ENCODE data around the gene ITPRIP.

Gene ITPRIP

DNA sequence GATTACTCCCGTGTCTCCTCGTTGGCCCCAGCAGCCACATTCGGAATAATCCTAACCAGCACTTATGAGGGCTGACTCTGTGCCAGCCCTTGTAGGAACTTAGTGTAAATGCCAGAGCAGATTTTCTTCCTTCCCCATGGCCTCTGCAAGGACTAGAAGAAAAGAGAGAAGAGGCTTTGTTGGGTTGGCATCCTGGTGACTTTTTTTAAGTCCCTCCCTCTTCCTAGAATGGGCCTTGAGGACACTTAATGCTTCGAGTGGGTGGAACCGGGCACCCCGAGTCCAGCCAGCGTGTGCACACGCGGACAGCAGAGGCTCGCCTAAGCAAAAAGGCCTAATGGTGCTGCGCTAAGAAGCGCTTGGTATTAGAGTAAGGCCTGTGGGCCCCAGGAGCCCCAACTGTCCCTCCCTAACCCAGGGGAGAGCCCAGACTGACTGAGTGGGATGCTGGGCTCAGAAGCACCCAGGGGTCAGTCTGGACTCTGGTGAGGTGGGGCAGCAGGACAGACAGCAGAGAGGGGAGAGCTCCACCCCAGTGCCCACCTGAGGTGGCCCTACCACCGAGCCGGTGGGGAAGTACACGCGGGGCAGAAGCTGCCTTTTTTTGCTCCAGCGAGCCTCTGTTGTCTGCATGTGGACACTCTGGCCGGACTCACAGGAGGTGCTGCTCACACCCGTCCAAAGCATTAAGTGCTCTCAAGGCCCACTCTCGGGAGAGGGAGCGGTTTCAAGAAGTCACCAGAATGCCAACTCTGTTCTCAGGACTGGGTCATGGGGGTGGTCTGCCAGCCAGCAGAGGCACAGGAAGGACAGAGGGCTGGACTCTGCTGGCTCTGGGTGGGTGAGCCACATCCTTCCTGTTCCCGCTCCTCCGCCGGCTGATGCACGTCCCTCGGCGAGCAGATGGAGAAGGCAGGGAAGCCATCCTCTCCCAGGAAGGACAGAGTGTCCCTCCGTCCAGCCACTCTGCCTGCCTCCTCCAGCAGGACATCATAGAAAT, 12.5 kb downstream of the ITPRIP start:
- no peak for DNase-seq

DNA sequence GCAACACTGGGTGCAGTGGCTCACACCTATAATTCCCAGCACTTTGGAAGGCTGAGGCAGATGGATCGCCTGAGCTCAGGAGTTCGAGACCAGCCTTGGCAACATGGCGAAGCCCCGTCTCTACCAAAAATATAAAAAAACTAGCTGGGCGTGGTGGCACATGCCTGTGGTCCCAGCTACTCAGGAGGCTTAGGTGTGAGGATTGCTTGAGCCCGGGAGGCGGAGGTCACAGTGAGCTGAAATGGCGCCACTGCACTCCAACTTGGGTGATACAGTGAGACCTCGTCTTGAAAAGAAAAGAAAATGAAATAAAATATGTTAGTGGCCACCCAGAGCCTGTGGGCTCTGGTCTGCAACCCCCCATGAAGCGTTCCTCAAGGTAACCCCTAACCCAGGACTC, 13.3 kb downstream of the ITPRIP start:
- DNase-seq, result no peak

DNA sequence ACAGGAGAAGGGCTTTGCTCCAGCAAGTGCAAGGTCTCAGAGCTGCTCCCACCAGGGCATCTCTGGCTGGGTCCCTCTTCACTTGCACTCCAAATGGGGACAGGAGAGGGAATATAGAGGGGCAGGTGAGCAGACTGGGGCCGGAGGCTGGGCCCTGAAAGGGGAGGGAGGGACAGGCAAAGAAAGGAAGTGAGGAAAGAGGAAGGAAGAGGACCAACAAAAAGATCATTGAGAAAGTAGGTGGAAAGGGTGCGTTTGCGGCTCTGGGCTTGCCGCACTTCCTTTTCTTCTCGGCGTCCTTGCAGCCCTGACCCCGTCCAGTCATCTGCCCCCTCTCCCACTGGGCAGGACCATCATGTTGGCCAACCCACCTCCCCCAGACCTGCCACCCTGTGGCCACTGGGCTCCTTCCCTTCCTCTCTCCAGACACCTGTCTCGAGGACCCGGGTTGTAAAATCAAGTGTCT, 14.0 kb downstream of the ITPRIP start:
- no peak for DNase-seq

- DNase-seq, result no peak
Observed at GRCh38 chr10:104323760-104324201, 14.5 kb downstream of the ITPRIP start.

DNA sequence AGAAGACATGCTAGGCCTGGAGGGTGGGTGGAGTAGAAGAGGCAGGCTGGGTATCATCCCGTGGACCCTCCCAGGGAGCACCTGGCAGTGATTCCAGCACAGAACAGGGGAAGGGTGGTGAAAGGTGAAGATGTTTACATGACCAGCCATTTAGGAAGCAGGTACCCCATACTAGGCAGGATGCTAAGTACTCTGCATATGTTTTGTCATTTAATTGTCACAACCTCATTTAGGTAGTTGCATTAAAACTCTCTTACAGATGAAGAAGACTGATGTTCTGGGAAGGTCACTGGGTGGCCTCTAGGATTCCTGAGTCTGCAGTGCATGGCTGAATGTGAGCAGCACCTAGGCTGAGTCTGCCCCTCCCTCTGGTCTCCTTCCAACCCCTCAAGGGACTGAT, 15.2 kb downstream of the ITPRIP start:
- DNase-seq, result no peak

- no peak for DNase-seq
Observed at GRCh38 chr10:104322416-104322782, 15.9 kb downstream of the ITPRIP start.

GRCh38 chr10:104321725-104322415, 16.4 kb downstream of the ITPRIP start:
- no peak for DNase-seq

DNA sequence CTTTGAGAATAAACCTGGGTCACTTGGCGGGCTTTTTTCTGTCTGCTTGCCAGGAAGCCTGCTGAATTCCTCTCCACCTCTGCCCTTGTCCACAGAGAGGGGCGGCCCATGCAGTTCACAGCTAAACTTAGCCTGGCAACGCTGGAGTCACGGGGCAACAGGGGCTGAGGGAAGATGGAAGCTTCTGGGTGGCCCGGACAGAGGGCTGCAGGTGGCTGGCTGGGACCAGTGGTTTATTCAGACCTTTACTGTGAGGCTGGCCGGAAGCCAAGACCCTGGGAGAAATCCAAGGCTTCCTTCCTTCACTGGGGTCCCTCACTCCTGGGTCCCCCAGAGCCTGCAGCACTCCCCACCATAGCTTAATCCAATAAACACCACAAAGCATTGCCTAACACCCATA, 17.0 kb downstream of the ITPRIP start:
- no peak for DNase-seq

GRCh38 chr10:104318810-104319741, 19.2 kb downstream of the ITPRIP start:
- no peak for DNase-seq

- DNase-seq, result no peak
Observed at GRCh38 chr10:104318326-104318725, 19.9 kb downstream of the ITPRIP start.

DNA sequence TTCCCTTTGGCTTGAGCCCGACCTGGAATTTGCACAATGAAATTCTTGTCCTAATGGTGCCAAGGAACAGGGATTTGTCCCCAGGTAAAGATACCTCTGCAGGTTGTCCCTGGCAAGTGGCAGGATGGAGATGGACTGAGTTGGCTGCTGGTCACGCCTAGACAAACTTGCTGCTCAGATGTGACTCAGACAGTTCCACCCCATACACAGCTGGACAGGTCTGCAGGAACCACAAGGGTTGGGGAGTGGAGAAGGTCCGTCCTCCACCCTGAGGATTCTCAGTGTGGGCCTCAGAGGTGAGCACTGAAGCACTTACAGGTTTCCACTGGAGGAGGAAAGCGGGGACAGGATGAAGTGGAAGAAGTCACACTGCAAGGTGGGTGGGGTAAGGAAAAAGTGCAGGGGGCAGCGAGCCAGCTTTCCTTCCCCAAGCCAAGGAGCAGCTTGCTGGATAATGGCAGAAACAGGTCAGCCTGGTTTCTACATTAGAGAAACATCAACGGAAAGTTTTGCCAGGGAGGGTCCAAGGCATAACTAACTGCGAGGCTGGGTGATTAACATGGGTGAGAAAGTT, 20.5 kb downstream of the ITPRIP start:
- DNase-seq, result no peak

GRCh38 chr10:104317269-104317710, 21.0 kb downstream of the ITPRIP start:
- DNase-seq, result peak; percentile 69

DNA sequence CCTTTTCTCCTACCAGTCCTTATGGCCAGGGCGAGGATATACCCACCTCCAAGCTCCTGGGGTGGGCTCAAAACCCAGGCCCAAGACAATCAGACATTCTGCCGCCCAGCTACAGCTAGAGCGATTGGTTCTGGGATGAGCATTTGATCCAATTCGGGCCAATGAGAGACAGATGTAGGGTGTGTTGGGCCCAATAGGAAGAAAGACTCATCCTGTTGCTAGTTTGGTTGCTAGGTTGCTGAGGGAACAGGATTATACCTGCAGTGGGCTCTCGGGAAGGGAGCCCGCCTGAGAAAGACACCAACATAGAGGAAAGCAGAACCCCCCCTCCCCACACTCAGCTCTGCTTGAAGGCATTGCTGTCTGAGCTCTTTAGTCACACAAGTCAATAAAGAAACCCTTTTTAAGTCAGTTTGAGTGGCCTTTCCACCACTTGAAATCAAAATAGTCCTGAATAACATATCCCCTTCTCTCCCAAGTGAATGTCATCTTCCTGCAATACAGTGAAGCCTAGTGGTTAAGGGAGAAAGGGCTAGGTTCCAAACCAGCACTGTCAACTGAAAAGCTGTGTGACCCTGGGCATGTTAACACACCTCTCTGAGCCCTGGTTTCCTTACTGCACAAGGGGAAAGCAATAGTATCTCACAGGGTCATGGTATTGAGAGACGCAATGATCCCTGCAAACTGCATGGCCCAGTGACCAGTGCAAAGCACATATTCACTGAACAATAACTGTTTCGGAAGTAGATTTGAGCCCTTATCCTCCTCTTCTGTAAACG, 21.8 kb downstream of the ITPRIP start:
- DNase-seq, result no peak

DNA sequence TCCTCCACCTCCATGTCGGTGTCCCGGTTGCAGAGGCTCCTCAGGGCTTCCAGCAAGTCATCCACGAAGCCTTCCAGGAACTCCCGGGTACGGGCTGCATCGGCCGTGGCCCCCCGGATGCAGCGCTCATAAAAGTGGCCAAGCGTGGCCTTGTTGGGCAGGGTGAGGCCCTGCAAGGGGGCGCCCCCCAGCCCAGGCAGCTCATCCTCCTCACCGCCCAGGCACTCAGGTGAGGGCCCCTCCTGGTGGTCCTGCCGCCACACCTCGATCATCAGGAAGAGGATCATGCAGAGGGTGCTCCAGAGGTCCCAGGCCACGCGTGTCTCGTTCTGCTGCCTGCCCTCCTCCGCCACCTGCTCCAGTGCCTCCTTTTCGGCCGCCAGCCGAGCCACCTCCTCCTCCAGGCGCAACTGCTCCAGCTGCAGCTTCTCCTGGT, 22.8 kb downstream of the ITPRIP start:
- no peak for DNase-seq

GRCh38 chr10:104314591-104315485, 23.4 kb downstream of the ITPRIP start:
- DNase-seq, result no peak

- no peak for DNase-seq
Observed at GRCh38 chr10:104311184-104311720, 27.0 kb downstream of the ITPRIP start.

GRCh38 chr10:104309980-104310978, 28.0 kb downstream of the ITPRIP start:
- peak; percentile 71 for DNase-seq

DNA sequence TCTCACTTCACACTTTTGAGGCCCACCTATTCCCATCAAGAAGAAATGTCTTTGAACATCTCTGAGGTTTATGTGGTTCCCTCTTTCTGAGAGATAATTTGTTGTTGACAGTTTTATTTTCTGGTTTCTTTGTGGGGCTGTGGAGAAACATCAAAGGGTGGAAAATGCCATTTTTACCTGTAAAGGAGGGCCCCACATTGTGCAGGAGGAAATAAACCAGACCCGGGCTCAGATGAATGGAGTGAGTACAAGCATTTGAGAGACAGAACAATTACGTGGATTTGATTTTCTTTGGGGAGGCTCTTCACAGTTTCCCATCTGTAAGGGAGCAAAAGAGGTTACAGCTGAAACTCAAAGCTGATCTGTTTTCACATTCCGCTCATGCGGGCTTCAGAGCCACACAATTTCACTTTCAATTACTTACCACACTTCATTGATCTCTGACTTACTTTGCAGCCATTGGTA, 29.8 kb downstream of the ITPRIP start:
- DNase-seq, result no peak

Measured in fibroblast of skin of abdomen (primary cell).